ENCODE results near the gene NECTIN1.

Gene NECTIN1

GRCh38 chr11:119691701-119692539 is 37.1 kb downstream of the NECTIN1 start:
- no peak for DNase-seq

GRCh38 chr11:119691020-119691666 is 37.9 kb downstream of the NECTIN1 start:
- no peak for DNase-seq

- DNase-seq: no peak
These were observed 39.7 kb downstream of the NECTIN1 start for GRCh38 chr11:119689302-119689701.

GRCh38 chr11:119688356-119688755 is 40.6 kb downstream of the NECTIN1 start:
- no peak for DNase-seq

- no peak for DNase-seq
These were observed 41.5 kb downstream of the NECTIN1 start for GRCh38 chr11:119687373-119688046.

- DNase-seq: no peak
These were observed 42.7 kb downstream of the NECTIN1 start for GRCh38 chr11:119686177-119686882.

- no peak for DNase-seq
These were observed 43.8 kb downstream of the NECTIN1 start for GRCh38 chr11:119685111-119685746.

GRCh38 chr11:119684361-119685110 is 44.5 kb downstream of the NECTIN1 start:
- DNase-seq: no peak

- no peak for DNase-seq
These were observed 45.2 kb downstream of the NECTIN1 start for GRCh38 chr11:119683783-119684182.

GRCh38 chr11:119681361-119681910 is 47.6 kb downstream of the NECTIN1 start:
- DNase-seq: no peak

GRCh38 chr11:119680541-119681360 is 48.2 kb downstream of the NECTIN1 start:
- DNase-seq: no peak

GRCh38 chr11:119679346-119679745 is 49.7 kb downstream of the NECTIN1 start:
- no peak for DNase-seq

- DNase-seq: no peak
These were observed 50.6 kb downstream of the NECTIN1 start for GRCh38 chr11:119678351-119678750.

GRCh38 chr11:119677840-119678239 is 51.2 kb downstream of the NECTIN1 start:
- no peak for DNase-seq

- DNase-seq: no peak
These were observed 52.5 kb downstream of the NECTIN1 start for GRCh38 chr11:119676461-119677020.

GRCh38 chr11:119673759-119674336 is 55.2 kb downstream of the NECTIN1 start:
- no peak for DNase-seq

GRCh38 chr11:119673052-119673758 is 55.8 kb downstream of the NECTIN1 start:
- no peak for DNase-seq

GRCh38 chr11:119672597-119672996 is 56.4 kb downstream of the NECTIN1 start:
- DNase-seq: no peak

- no peak for DNase-seq
These were observed 57.4 kb downstream of the NECTIN1 start for GRCh38 chr11:119671561-119672015.

Data from effector CD4-positive, alpha-beta T cell (primary cell).